Panc1 (cell line): ENCODE results near the gene NOVA2. TPM values are rescaled to one million over a fixed set of nuclear protein-coding genes. Genes with fewer than 3 reads are reported as not detected.
A peak's percentile ranks its signal among the peaks of the same experiment; 100 is the strongest.

ENCODE experiments used
- ATAC-seq: fragments of 200-7000 bp; cut with Tn5 transposase; 2 replicates; pipeline ENCODE4 v1.9.1; 2020; ENCODE audit warnings: mild to moderate bottlenecking, moderate library complexity
- BruUV-seq: library from RNA; stranded (reverse); fragments of 400-500 nt; replicated peaks from 2 replicates; lab custom pipeline; 2021; lab: Mats Ljungman, UMichigan
- CTCF ChIA-PET: fragments of 300-600 bp; sonication (Branson Sonifier 250); formaldehyde crosslinking; loops from one replicate; lab custom pipeline; 2022; ENCODE audit warnings: antibody characterized with exemption; lab: Charles Lee
- POLR2A ChIA-PET: fragments of 300-600 bp; sonication (Branson Sonifier 250); formaldehyde crosslinking; loops from one replicate; lab custom pipeline; 2022; ENCODE audit warnings: antibody characterized with exemption; lab: Charles Lee
- DNase-seq: peaks from one replicate; pipeline ENCODE4 v3.0.0-alpha.2; 2010; ENCODE audit warnings: low read depth, low spot score
- H3K27ac ChIP-seq: 2 replicates; pipeline ENCODE4 v1.5.1; 2011; ENCODE audit warnings: mild to moderate bottlenecking, low read length, inconsistent platforms
- H3K27me3 ChIP-seq: fragments of 200-500 bp; sonication (Bioruptor generic); 2 replicates; pipeline ENCODE4 v1.6.0; 2014; ENCODE audit warnings: low read length, inconsistent platforms; ENCODE audit not compliant: control insufficient read depth, insufficient read depth
- H3K36me3 ChIP-seq: fragments of 200-500 bp; sonication (Bioruptor generic); 2 replicates; pipeline ENCODE4 v1.5.1; 2014; ENCODE audit warnings: inconsistent platforms, mild to moderate bottlenecking, low read length, moderate library complexity; ENCODE audit not compliant: control insufficient read depth, insufficient read depth
- H3K4me1 ChIP-seq: 2 replicates; pipeline ENCODE4 v1.5.1; 2011; ENCODE audit warnings: inconsistent platforms, mild to moderate bottlenecking, low read length, moderate library complexity; ENCODE audit not compliant: control insufficient read depth, insufficient read depth
- H3K4me3 ChIP-seq, 2 experiments: 2 replicates each; pipeline ENCODE4 v1.5.1; 2011 to 2012; ENCODE audit warnings: low read depth in 2 of 2, low read length in 2 of 2, mild to moderate bottlenecking in 2 of 2, inconsistent platforms in 1 of 2, moderate library complexity in 1 of 2
- H3K9me3 ChIP-seq: fragments of 200-500 bp; sonication (Bioruptor generic); 2 replicates; pipeline ENCODE4 v1.5.1; 2014; ENCODE audit warnings: low read depth, mild to moderate bottlenecking, inconsistent platforms, low read length, moderate library complexity; ENCODE audit not compliant: control insufficient read depth, insufficient read depth
- CTCF ChIP-seq: fragments of 450-650 bp; IDR thresholded peaks from 2 replicates; pipeline ENCODE4 v1.5.1; 2017; ENCODE audit warnings: mild to moderate bottlenecking
- POLR2AphosphoS5 ChIP-seq: IDR thresholded peaks from 2 replicates; pipeline ENCODE4 v1.6.1; 2012; ENCODE audit warnings: mild to moderate bottlenecking, low read depth, low read length, moderate library complexity
- REST ChIP-seq, 2 experiments: IDR thresholded peaks; 2 replicates each; pipeline ENCODE4 v1.6.1; 2011 to 2012; ENCODE audit warnings: low read depth in 2 of 2, control low read depth in 1 of 2, low read length in 1 of 2, mild to moderate bottlenecking in 1 of 2, moderate library complexity in 1 of 2; ENCODE audit not compliant: insufficient read depth in 1 of 2
- SIN3A ChIP-seq: IDR thresholded peaks from 2 replicates; pipeline ENCODE4 v1.6.1; 2012; ENCODE audit warnings: low read depth, mild to moderate bottlenecking, low read length, moderate library complexity, borderline replicate concordance; ENCODE audit not compliant: insufficient read depth
- TCF7L2 ChIP-seq: IDR thresholded peaks from 2 replicates; pipeline ENCODE4 v1.6.1; 2011; ENCODE audit warnings: mild to moderate bottlenecking, low read depth, low read length, inconsistent platforms
- in situ Hi-C: cut with HindIII; loops from 2 replicates; pipeline ENCODE4 v1.10.0; 2016; ENCODE audit warnings: low sequenced_read_pairs, low pct_unique_long_range_greater_than_20kb
- intact Hi-C: fragments of 100-400 bp; cut with micrococcal nuclease; formaldehyde crosslinking; loops from one replicate; pipeline ENCODE4 v1.10.0; 2022; ENCODE audit not compliant: unreplicated experiment
- total RNA-seq: library from RNA; stranded (reverse); gene quantifications from one replicate; pipeline ENCODE4 v1.2.1, GENCODE V29; 2021; ENCODE audit not compliant: unreplicated experiment

NOVA2 gene
- total RNA-seq, 1 experiment from 2014 or later, result 0.44 TPM

- ChIA-PET POLR2A (no interaction called here), CTCF (no interaction called here)
- intact Hi-C loops (no loop called here), in situ Hi-C loops (no loop called here)
- 0 out of 2 replicates have a peak, but pooled peaks cover 3% of the 10 kb centered on the region for H3K4me1 ChIP-seq
- no peak for ATAC-seq
- DNase-seq, result no peak
- BruUV-seq, result no TSS peak
- H3K27me3 ChIP-seq, result no peaks in the 10 kb centered on the region; the same call in 1 of the 2 replicates
- TF ChIP-seq POLR2AphosphoS5 (no peak), REST (IDR thresholded peaks at IDR 0.05; ENCODE audit: insufficient read depth in 1 of 2, low read depth in 2 of 2, low read length in 1 of 2) (no peak), SIN3A (no peak)
- H3K4me3 ChIP-seq, result no peak overlapping the region
- no peaks in the 10 kb centered on the region for H3K9me3 ChIP-seq
- H3K27ac ChIP-seq, result no peak overlapping the region
- no peaks in the 10 kb centered on the region for H3K36me3 ChIP-seq
Observed at GRCh38 chr19:45929247-45929646, 44.4 kb downstream of the NOVA2 start.

- Histone ChIP-seq H3K9me3 (no peaks in the 10 kb centered on the region), H3K4me1 (0 out of 2 replicates have a peak, but pooled peaks cover 3% of the 10 kb centered on the region), H3K27me3 (no peaks in the 10 kb centered on the region), H3K4me3 (peak overlapping the region; percentile 7 to 36; a peak in 2 of 4 replicates), H3K27ac (peak overlapping the region; percentile 82), H3K36me3 (no peaks in the 10 kb centered on the region)
- no TSS peak for BruUV-seq
- in situ Hi-C loops, result no loop called here
- TF ChIP-seq TCF7L2 (no peak), SIN3A (peak; percentile 79; the same call in 1 of the 2 replicates)
- intact Hi-C loops, result no loop called here
- CTCF ChIA-PET, result interaction anchor here (0.6 kb wide), 1 partner anchor 122 kb away, joined by 3 read pairs; no protein-coding TSS in a partner anchor
- DNase-seq, result peak; percentile 55
- POLR2A ChIA-PET, result no interaction called here
- ATAC-seq, result peak; percentile 98
Observed at GRCh38 chr19:45927565-45928261, 46.0 kb downstream of the NOVA2 start.

GRCh38 chr19:45924891-45925447 lies 48.7 kb downstream of the NOVA2 start:
- intact Hi-C loops, result no loop called here
- TF ChIP-seq REST (IDR thresholded peaks at IDR 0.05; ENCODE audit: insufficient read depth in 1 of 2, low read depth in 2 of 2, low read length in 1 of 2) (no peak), SIN3A (no peak), CTCF (no peak), POLR2AphosphoS5 (no peak), TCF7L2 (no peak)
- no peak for DNase-seq
- Histone ChIP-seq H3K36me3 (no peaks in the 10 kb centered on the region), H3K27ac (no peak overlapping the region), H3K4me1 (0 out of 2 replicates have a peak, but pooled peaks cover 3% of the 10 kb centered on the region), H3K9me3 (no peaks in the 10 kb centered on the region), H3K4me3 (no peak overlapping the region), H3K27me3 (no peaks in the 10 kb centered on the region)
- POLR2A ChIA-PET, result interaction anchor here (0.5 kb wide), 1 partner anchor 9 kb away, joined by 3 read pairs; no protein-coding TSS in a partner anchor
- no TSS peak for BruUV-seq
- CTCF ChIA-PET, result interaction anchor here (0.7 kb wide), 1 partner anchor 76 kb away, joined by 10 read pairs; no protein-coding TSS in a partner anchor
- in situ Hi-C loops, result no loop called here
- ATAC-seq, result no peak
